ENCODE measurements around the gene PREX1.

Gene PREX1

DNA sequence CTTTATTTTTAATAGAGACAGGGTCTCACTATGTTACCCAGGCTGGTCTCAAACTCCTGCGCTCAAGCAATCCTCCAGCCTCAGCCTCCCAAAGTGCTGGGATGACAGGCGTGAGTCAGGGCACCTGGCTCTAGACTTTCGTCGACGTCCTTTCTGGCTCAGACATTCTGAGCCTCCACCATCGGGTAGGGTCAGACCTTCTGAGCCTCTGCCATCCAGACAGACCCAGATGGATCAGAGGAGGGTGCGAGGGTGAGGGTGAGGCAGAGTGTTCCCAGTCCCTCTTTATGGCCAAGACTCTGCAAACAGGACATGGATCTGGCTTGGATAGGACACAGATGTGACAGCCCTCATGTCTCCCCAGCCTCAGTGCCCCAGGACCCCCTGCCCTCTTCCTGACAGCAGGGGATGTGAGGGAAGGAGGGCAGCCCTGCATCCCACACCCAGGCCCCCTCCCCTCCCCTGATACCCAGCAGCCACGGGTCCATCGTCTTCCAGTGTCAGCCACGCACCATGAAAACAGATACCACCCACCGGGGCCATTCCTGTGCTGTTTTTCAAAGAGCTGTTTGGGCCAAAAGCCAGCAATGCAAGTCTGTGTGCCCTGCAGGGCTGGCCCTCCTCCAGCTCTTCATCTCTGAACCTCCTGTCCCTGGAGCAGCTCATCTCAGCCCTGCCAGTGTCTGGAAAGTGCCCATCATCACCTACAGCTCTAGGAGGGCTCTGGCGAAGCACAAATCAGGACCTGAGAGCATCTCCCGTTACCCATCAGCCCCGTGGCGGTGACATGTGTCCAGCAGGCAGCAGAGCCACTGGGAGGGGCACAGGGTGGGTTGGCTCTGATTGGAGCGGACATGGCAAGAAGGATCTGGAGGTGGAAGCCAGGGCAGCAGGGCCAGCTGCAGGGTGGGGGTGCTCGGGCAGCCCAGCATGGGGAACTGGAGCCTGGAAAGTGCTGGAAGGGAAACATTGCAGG lies 208.4 kb downstream of the PREX1 start:
- in situ Hi-C loops (cut with HindIII; ENCODE audit: low pct_ligation_motif_present, low pct_unique_long_range_greater_than_20kb, low sequenced_read_pairs), result no loop called here
- no peak for DNase-seq

DNA sequence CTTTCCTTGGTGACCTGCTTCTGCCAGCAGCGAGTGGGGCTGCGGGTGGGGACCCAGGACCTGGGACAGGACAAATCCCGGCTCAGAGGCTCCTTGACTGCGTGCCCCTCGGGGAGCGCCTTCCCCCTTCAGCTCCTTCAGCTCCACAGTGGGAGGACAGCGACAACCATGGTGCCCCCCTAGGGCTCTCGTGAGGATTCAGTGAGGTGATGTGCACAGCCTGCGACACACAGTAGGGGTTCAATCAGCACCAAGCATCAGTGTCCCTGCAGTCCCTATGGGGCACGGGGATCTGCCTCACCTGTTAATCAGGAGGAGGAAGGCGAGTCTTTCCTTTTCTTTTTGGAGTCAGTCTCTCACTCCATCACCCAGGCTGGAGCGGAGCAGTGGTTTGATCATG lies 209.2 kb downstream of the PREX1 start:
- in situ Hi-C loops (cut with HindIII; ENCODE audit: low pct_ligation_motif_present, low pct_unique_long_range_greater_than_20kb, low sequenced_read_pairs), result no loop called here
- no peak for DNase-seq

- in situ Hi-C loops (cut with HindIII; ENCODE audit: low pct_ligation_motif_present, low pct_unique_long_range_greater_than_20kb, low sequenced_read_pairs), result no loop called here
- DNase-seq, result no peak
These were observed 209.7 kb downstream of the PREX1 start for GRCh38 chr20:48618052-48618451.

DNA sequence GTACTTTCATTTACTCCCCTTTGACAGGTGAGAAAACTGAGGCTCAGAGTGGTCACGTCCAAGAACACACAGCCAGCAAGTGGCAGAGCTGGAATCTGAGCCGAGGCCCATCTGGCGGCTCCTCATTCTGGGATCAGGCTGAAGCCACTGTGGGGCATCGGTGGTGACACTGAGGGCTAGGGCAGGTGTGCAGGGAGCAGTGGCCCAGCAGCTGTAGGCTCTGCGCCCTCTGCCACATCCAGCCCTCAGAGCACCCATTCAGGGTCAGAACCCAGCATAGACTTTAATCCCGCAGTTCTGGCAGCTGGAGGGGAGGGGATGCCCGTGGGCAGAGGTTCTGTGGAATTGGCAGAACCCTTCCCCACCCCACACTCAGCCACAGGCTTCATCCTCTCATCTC lies 210.3 kb downstream of the PREX1 start:
- no peak for DNase-seq
- in situ Hi-C loops (cut with HindIII; ENCODE audit: low pct_ligation_motif_present, low pct_unique_long_range_greater_than_20kb, low sequenced_read_pairs), result no loop called here

GRCh38 chr20:48616481-48616880 lies 211.3 kb downstream of the PREX1 start:
- in situ Hi-C loops (cut with HindIII; ENCODE audit: low pct_ligation_motif_present, low pct_unique_long_range_greater_than_20kb, low sequenced_read_pairs), result no loop called here
- no peak for DNase-seq

GRCh38 chr20:48615871-48616270 lies 211.9 kb downstream of the PREX1 start:
- in situ Hi-C loops (cut with HindIII; ENCODE audit: low pct_ligation_motif_present, low pct_unique_long_range_greater_than_20kb, low sequenced_read_pairs), result no loop called here
- DNase-seq, result no peak

- in situ Hi-C loops (cut with HindIII; ENCODE audit: low pct_ligation_motif_present, low pct_unique_long_range_greater_than_20kb, low sequenced_read_pairs), result no loop called here
- DNase-seq, result no peak
These were observed 213.1 kb downstream of the PREX1 start for GRCh38 chr20:48614593-48615274.

GRCh38 chr20:48613926-48614325 lies 213.9 kb downstream of the PREX1 start:
- in situ Hi-C loops (cut with HindIII; ENCODE audit: low pct_ligation_motif_present, low pct_unique_long_range_greater_than_20kb, low sequenced_read_pairs), result no loop called here
- DNase-seq, result no peak

- DNase-seq, result no peak
- in situ Hi-C loops (cut with HindIII; ENCODE audit: low pct_ligation_motif_present, low pct_unique_long_range_greater_than_20kb, low sequenced_read_pairs), result no loop called here
These were observed 215.5 kb downstream of the PREX1 start for GRCh38 chr20:48612335-48612734.

- no peak for DNase-seq
- in situ Hi-C loops (cut with HindIII; ENCODE audit: low pct_ligation_motif_present, low pct_unique_long_range_greater_than_20kb, low sequenced_read_pairs), result no loop called here
These were observed 216.8 kb downstream of the PREX1 start for GRCh38 chr20:48610996-48611395.

GRCh38 chr20:48609491-48609978 lies 218.3 kb downstream of the PREX1 start:
- no peak for DNase-seq
- in situ Hi-C loops (cut with HindIII; ENCODE audit: low pct_ligation_motif_present, low pct_unique_long_range_greater_than_20kb, low sequenced_read_pairs), result no loop called here

GRCh38 chr20:48608756-48609155 lies 219.0 kb downstream of the PREX1 start:
- in situ Hi-C loops (cut with HindIII; ENCODE audit: low pct_ligation_motif_present, low pct_unique_long_range_greater_than_20kb, low sequenced_read_pairs), result no loop called here
- DNase-seq, result no peak

GRCh38 chr20:48607544-48607865 lies 220.3 kb downstream of the PREX1 start:
- in situ Hi-C loops (cut with HindIII; ENCODE audit: low pct_ligation_motif_present, low pct_unique_long_range_greater_than_20kb, low sequenced_read_pairs), result no loop called here
- no peak for DNase-seq

GRCh38 chr20:48606841-48607543 lies 220.8 kb downstream of the PREX1 start:
- in situ Hi-C loops (cut with HindIII; ENCODE audit: low pct_ligation_motif_present, low pct_unique_long_range_greater_than_20kb, low sequenced_read_pairs), result no loop called here
- no peak for DNase-seq

- in situ Hi-C loops (cut with HindIII; ENCODE audit: low pct_ligation_motif_present, low pct_unique_long_range_greater_than_20kb, low sequenced_read_pairs), result no loop called here
- no peak for DNase-seq
These were observed 221.5 kb downstream of the PREX1 start for GRCh38 chr20:48606172-48606840.

- in situ Hi-C loops (cut with HindIII; ENCODE audit: low pct_ligation_motif_present, low pct_unique_long_range_greater_than_20kb, low sequenced_read_pairs), result no loop called here
- DNase-seq, result no peak
These were observed 222.2 kb downstream of the PREX1 start for GRCh38 chr20:48605364-48606171.

- DNase-seq, result no peak
- in situ Hi-C loops (cut with HindIII; ENCODE audit: low pct_ligation_motif_present, low pct_unique_long_range_greater_than_20kb, low sequenced_read_pairs), result no loop called here
These were observed 222.9 kb downstream of the PREX1 start for GRCh38 chr20:48604936-48605335.

DNA sequence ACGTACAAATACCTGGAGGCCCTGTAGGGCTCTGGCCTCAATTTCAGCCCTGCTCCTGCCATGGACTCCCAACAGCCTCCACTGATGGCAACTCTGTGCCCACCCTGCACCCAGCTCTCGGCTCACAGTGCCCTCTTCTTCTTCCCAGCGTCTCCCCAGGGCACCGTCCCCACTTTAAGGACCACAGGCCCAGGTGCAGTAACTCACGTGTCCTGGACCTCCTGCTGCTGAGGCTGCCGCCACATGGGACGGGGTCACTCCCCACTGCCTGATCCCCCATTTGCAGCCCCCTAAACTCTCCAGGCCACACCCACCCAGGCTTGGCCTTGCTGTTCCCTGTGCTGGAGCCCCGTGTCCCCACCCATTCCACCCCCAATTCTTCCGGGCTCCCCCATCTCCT lies 223.4 kb downstream of the PREX1 start:
- no peak for DNase-seq
- in situ Hi-C loops (cut with HindIII; ENCODE audit: low pct_ligation_motif_present, low pct_unique_long_range_greater_than_20kb, low sequenced_read_pairs), result no loop called here

All from ACHN (cell line).